ENCODE measurements around the gene MINDY4. TPM values are rescaled to one million over a fixed set of nuclear protein-coding genes. Genes with fewer than 3 reads are reported as not detected.

MINDY4 gene
- total RNA-seq, 4 donors from 2014 or later, result 11.0 to 30.9 (median 18.9) TPM

GRCh38 chr7:30874656-30875302 lies 103.6 kb downstream of the MINDY4 start:
- DNase-seq (ENCODE audit: low spot score) (no peak), ATAC-seq (ENCODE audit: low FRiP score) (no peak)
- no peak for TF ChIP-seq CTCF (IDR thresholded peaks at IDR 0.05)

GRCh38 chr7:30877015-30877769 lies 106.0 kb downstream of the MINDY4 start:
- no peak for ATAC-seq (ENCODE audit: low FRiP score)
- no peak for DNase-seq (ENCODE audit: low spot score)
- no peak for TF ChIP-seq CTCF (IDR thresholded peaks at IDR 0.05)

- DNase-seq (ENCODE audit: low spot score) (no peak), ATAC-seq (ENCODE audit: low FRiP score) (no peak)
- TF ChIP-seq CTCF (IDR thresholded peaks at IDR 0.05), result no peak
These were observed 106.8 kb downstream of the MINDY4 start for GRCh38 chr7:30877993-30878392.

- no peak for TF ChIP-seq CTCF (IDR thresholded peaks at IDR 0.05)
- DNase-seq (ENCODE audit: low spot score) (no peak), ATAC-seq (ENCODE audit: low FRiP score) (no peak)
These were observed 108.2 kb downstream of the MINDY4 start for GRCh38 chr7:30879139-30880124.

- no peak for TF ChIP-seq CTCF (IDR thresholded peaks at IDR 0.05)
- ATAC-seq (ENCODE audit: low FRiP score) (no peak), DNase-seq (ENCODE audit: low spot score) (no peak)
These were observed 109.0 kb downstream of the MINDY4 start for GRCh38 chr7:30880125-30880720.

- no peak for TF ChIP-seq CTCF (IDR thresholded peaks at IDR 0.05)
- no peak for DNase-seq (ENCODE audit: low spot score)
These were observed 109.7 kb downstream of the MINDY4 start for GRCh38 chr7:30880941-30881340.

More at GRCh38 chr7:30880941-30881340, 109.7 kb downstream of the MINDY4 start:
- ATAC-seq (ENCODE audit: low FRiP score), result no peak
